K562 (cell line): ENCODE data around the gene USP16. TPM values are rescaled to one million over a fixed set of nuclear protein-coding genes. Genes with fewer than 3 reads are reported as not detected.

Experiments
- ARID2 ChIP-seq: fragments of 450-650 bp; IDR thresholded peaks from 2 replicates; pipeline ENCODE4 v1.6.1; 2017; ENCODE audit warnings: antibody characterized with exemption, mild to moderate bottlenecking
- ARNT ChIP-seq, 2 experiments: fragments of 450-650 bp; IDR thresholded peaks; 2 replicates each; pipeline ENCODE4 v1.6.1; 2016; ENCODE audit warnings: mild to moderate bottlenecking in 1 of 2
- ATF7 ChIP-seq: fragments of 450-650 bp; IDR thresholded peaks from 2 replicates; pipeline ENCODE4 v1.7.1; 2014; ENCODE audit warnings: mild to moderate bottlenecking, moderate library complexity
- EZH2 ChIP-seq: IDR thresholded peaks from 2 replicates; pipeline ENCODE4 v1.6.1; 2012; ENCODE audit warnings: low read depth, mild to moderate bottlenecking, inconsistent platforms, low read length, borderline replicate concordance
- FOSL1 ChIP-seq: fragments of 200-800 bp; sonication (Bioruptor generic); conservative IDR thresholded peaks from 2 replicates; pipeline ENCODE4 v1.6.1; 2016; ENCODE audit warnings: missing genetic modification characterization, missing compliant biosample characterization
- FOXJ3 ChIP-seq: sonication (generic); formaldehyde crosslinking; IDR thresholded peaks from 2 replicates; pipeline ENCODE4 v1.4.0; 2020; ENCODE audit warnings: mild to moderate bottlenecking, missing genetic modification reagents
- KAT7 ChIP-seq: sonication (generic); formaldehyde crosslinking; IDR thresholded peaks from 2 replicates; pipeline ENCODE4 v1.8.0; 2022; ENCODE audit warnings: missing genetic modification reagents, mild to moderate bottlenecking, borderline replicate concordance
- KLF1 ChIP-seq: fragments of 450-650 bp; IDR thresholded peaks from 2 replicates; pipeline ENCODE4 v1.6.1; 2016; ENCODE audit warnings: missing genetic modification characterization, missing compliant biosample characterization
- MAFK ChIP-seq: IDR thresholded peaks from 2 replicates; pipeline ENCODE4 v1.6.1; 2011; ENCODE audit warnings: low read length, improper control_type of control experiment
- MCM7 ChIP-seq, 2 experiments: fragments of 450-650 bp; IDR thresholded peaks; 2 replicates each; pipeline ENCODE4 v1.6.1; 2016 to 2018
- POLR2AphosphoS2 ChIP-seq: IDR thresholded peaks from 2 replicates; pipeline ENCODE4 v1.6.1; 2012; ENCODE audit warnings: low read length, improper control_type of control experiment
- RFX7 ChIP-seq: fragments of 250-450 bp; sonication (Bioruptor Pico); IDR thresholded peaks from 2 replicates; pipeline ENCODE4 v1.5.1; 2021; ENCODE audit warnings: mild to moderate bottlenecking
- SETDB1 ChIP-seq: IDR thresholded peaks from one replicate; pipeline ENCODE4 v1.6.1; 2012; ENCODE audit warnings: low read length, control low read depth, inconsistent platforms
- SMC3 ChIP-seq: conservative IDR thresholded peaks from 2 replicates; pipeline ENCODE4 v1.6.1; 2011; ENCODE audit warnings: low read depth, low read length, improper control_type of control experiment; ENCODE audit not compliant: insufficient read depth
- SREBF2 ChIP-seq: sonication (generic); formaldehyde crosslinking; IDR thresholded peaks from 2 replicates; pipeline ENCODE4 v1.4.0; 2020; ENCODE audit warnings: mild to moderate bottlenecking, missing genetic modification reagents
- SRSF9 ChIP-seq: fragments of 200-400 bp; formaldehyde crosslinking; IDR thresholded peaks from 2 replicates; pipeline ENCODE4 v1.6.1; 2017; ENCODE audit warnings: low read depth, low read length, borderline replicate concordance
- TAL1 ChIP-seq: fragments of 450-650 bp; IDR thresholded peaks from 2 replicates; pipeline ENCODE4 v1.6.1; 2016; ENCODE audit warnings: mild to moderate bottlenecking
- TCF7L2 ChIP-seq: fragments of 150-350 bp; IDR thresholded peaks from 2 replicates; pipeline ENCODE4 v1.6.1; 2016; ENCODE audit warnings: low read depth, mild to moderate bottlenecking, low read length, moderate library complexity
- TEAD2 ChIP-seq: fragments of 450-650 bp; IDR thresholded peaks from 2 replicates; pipeline ENCODE4 v1.6.1; 2016; ENCODE audit warnings: missing genetic modification characterization, control low read depth, missing compliant biosample characterization
- TRIM28 ChIP-seq: fragments of 450-650 bp; IDR thresholded peaks from 2 replicates; pipeline ENCODE4 v1.6.1; 2017
- WHSC1 ChIP-seq: IDR thresholded peaks from one replicate; pipeline ENCODE4 v1.6.1; 2012; ENCODE audit warnings: low read length, control low read depth, inconsistent platforms
- ZNF282 ChIP-seq: sonication (generic); formaldehyde crosslinking; IDR thresholded peaks from 2 replicates; pipeline ENCODE4 v1.8.1; 2023; ENCODE audit warnings: missing genetic modification reagents
- ZNF3 ChIP-seq: fragments of 250-450 bp; sonication (Bioruptor Pico); IDR thresholded peaks from 2 replicates; pipeline ENCODE4 v1.5.0; 2021; ENCODE audit warnings: mild to moderate bottlenecking, moderate library complexity
- ZNF311 ChIP-seq: fragments of 250-450 bp; sonication (Bioruptor Pico); IDR thresholded peaks from 2 replicates; pipeline ENCODE4 v1.4.0; 2020; ENCODE audit warnings: mild to moderate bottlenecking, moderate library complexity
- ZNF586 ChIP-seq: fragments of 450-650 bp; formaldehyde crosslinking; conservative IDR thresholded peaks from 2 replicates; pipeline ENCODE4 v1.4.0; 2020; ENCODE audit warnings: mild to moderate bottlenecking, moderate library complexity
- ZNF699 ChIP-seq: fragments of 250-450 bp; sonication (Bioruptor Pico); IDR thresholded peaks from 2 replicates; pipeline ENCODE4 v1.8.0; 2021; ENCODE audit warnings: mild to moderate bottlenecking, moderate library complexity; ENCODE audit not compliant: insufficient replicate concordance
- ZNF780A ChIP-seq: fragments of 250-450 bp; sonication (Bioruptor Pico); IDR thresholded peaks from 2 replicates; pipeline ENCODE4 v1.5.0; 2021; ENCODE audit warnings: mild to moderate bottlenecking
- polyA plus RNA-seq, 8 experiments: library from polyadenylated mRNA; depleted of rRNA in 4 of 8; stranded (reverse) in 5 of 8; unstranded in 3 of 8; fragments of >200 nt; fragmentation: Nextera tagmentation in 2 of 8; fragmentation: Illumina TruSeq in 1 of 8; extraction: Ambion mirVana in 2 of 8; extraction: Trizol in 1 of 8; gene quantifications; 2 replicates each; pipeline versions ENCODE4 v1.2.1 to v1.2.3, GENCODE V29; 2011 to 2014; ENCODE audit warnings: inconsistent platforms in 1 of 8, missing spikeins in 1 of 8
- total RNA-seq, 7 experiments: library from RNA; depleted of rRNA in 6 of 7; stranded (reverse); fragments of >200 nt in 6 of 7; fragmentation: Illumina TruSeq in 2 of 7; extraction: Trizol in 2 of 7; gene quantifications; 2 replicates each; pipeline versions ENCODE4 v1.2.1 to v1.2.3, GENCODE V29; 2011 to 2021; ENCODE audit warnings: low replicate concordance in 1 of 7
- TF ChIP-seq, protein P1 (sequence below): fragments of 250-450 bp; sonication (Bioruptor Pico); IDR thresholded peaks from 2 replicates; pipeline ENCODE4 v1.4.0; 2020; ENCODE audit warnings: borderline replicate concordance
- TF ChIP-seq, protein P2 (sequence below): fragments of 200-800 bp; sonication (Bioruptor generic); IDR thresholded peaks from 2 replicates; pipeline ENCODE4 v1.6.1; 2017; ENCODE audit warnings: missing genetic modification characterization, missing compliant biosample characterization

Gene USP16
- total and polyA plus RNA-seq, 9 of the 15 experiments (the other 6 are each of a cell fraction or from before 2014, with no cell fraction given): 38.4 to 90.9 (median 62.8) TPM

DNA sequence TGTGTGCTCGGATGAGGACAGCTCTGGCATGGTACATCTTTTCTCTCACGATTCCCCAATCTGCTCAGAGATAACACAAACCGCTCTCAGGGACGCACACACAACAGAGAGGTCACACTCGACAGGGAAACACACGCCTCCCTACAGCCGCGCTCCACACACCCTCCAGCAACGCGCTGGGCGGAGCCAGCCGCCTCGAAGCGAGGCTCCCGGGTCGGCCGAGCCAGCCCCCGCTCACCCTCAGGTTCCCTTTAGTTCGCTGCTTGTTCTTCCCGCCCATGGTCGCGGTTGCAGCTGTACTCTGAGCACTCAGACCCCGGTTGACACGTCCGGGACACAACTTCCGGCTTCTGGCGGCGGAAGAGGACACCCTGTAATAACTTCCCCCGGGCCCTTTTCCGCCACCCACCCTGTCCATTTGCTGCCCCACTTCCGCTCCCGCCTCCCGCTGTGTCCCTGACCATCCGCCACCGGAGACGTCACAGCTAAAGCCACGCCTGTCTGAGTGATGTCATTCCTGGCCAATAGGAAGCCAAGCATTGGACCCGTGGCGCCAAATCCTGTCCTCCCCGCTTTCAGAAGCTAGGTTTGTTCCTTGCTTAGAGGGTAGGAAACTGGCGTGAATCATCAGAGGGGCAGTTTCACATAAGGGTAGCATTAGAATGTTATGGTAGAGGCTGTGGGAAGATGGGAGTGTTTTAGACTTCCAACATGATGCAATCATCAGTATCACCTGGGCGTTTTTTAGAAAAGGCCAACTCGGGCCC lies 31.8 kb upstream of the USP16 start, which contains the start of gene LTN1 (continued):
- no peak for TF ChIP-seq ZNF311
- TF ChIP-seq, protein P1, sequence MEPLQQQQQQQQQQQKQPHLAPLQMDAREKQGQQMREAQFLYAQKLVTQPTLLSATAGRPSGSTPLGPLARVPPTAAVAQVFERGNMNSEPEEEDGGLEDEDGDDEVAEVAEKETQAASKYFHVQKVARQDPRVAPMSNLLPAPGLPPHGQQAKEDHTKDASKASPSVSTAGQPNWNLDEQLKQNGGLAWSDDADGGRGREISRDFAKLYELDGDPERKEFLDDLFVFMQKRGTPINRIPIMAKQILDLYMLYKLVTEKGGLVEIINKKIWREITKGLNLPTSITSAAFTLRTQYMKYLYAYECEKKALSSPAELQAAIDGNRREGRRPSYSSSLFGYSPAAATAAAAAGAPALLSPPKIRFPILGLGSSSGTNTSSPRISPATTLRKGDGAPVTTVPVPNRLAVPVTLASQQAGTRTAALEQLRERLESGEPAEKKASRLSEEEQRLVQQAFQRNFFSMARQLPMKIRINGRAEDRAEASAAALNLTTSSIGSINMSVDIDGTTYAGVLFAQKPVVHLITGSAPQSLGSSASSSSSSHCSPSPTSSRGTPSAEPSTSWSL (CRISPR knock-in tag): no peak
- TF ChIP-seq MCM7 (IDR thresholded peaks at IDR 0.05): no peak
- TF ChIP-seq SMC3: peak; percentile 29; the same call in 1 of the 2 replicates
- peak; percentile 90 for TF ChIP-seq POLR2AphosphoS2
- TF ChIP-seq, protein P2, sequence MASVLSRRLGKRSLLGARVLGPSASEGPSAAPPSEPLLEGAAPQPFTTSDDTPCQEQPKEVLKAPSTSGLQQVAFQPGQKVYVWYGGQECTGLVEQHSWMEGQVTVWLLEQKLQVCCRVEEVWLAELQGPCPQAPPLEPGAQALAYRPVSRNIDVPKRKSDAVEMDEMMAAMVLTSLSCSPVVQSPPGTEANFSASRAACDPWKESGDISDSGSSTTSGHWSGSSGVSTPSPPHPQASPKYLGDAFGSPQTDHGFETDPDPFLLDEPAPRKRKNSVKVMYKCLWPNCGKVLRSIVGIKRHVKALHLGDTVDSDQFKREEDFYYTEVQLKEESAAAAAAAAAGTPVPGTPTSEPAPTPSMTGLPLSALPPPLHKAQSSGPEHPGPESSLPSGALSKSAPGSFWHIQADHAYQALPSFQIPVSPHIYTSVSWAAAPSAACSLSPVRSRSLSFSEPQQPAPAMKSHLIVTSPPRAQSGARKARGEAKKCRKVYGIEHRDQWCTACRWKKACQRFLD: peak; percentile 61; the same call in 1 of the 2 replicates
- TF ChIP-seq MAFK: no peak; the same call in 1 of the 2 replicates
- no peak for TF ChIP-seq RFX7 (CRISPR knock-in tag)
- TF ChIP-seq TCF7L2: no peak
- TF ChIP-seq ZNF282 (CRISPR knock-in tag): no peak
- TF ChIP-seq SETDB1: no peak
- TF ChIP-seq ZNF586 (CRISPR knock-in tag): no peak; the same call in 1 of the 2 replicates
- TF ChIP-seq TAL1: no peak
- no peak for TF ChIP-seq ZNF780A (CRISPR knock-in tag)
- TF ChIP-seq ARID2: no peak
- peak; percentile 99 for TF ChIP-seq ATF7
- TF ChIP-seq ZNF3 (CRISPR knock-in tag): no peak
- TF ChIP-seq KLF1 (tag): peak; percentile 77
- TF ChIP-seq FOXJ3 (CRISPR knock-in tag): no peak
- no peak for TF ChIP-seq ZNF699 (CRISPR knock-in tag)
- TF ChIP-seq ARNT (IDR thresholded peaks at IDR 0.05): no peak; a peak in 1 of 4 replicates
- no peak for TF ChIP-seq TEAD2
- no peak for TF ChIP-seq TRIM28
- peak; percentile 21; the same call in 1 of the 2 replicates for TF ChIP-seq KAT7
- no peak for TF ChIP-seq EZH2
- no peak for TF ChIP-seq SRSF9
- TF ChIP-seq SREBF2 (CRISPR knock-in tag): no peak
- TF ChIP-seq WHSC1: no peak
- peak; percentile 84 for TF ChIP-seq FOSL1
